ENCODE data around the gene LIME1. TPM values are rescaled to one million over a fixed set of nuclear protein-coding genes. Genes with fewer than 3 reads are reported as not detected.

LIME1 gene
- total RNA-seq, 2 donors from 2014 or later, result 4.2 to 4.9 TPM

- DNase-seq (ENCODE audit: low spot score), result no peak
- intact Hi-C loops (cut with DNase I), result no loop called here
Observed at GRCh38 chr20:63734946-63735858, 1.3 kb upstream of the LIME1 start.

GRCh38 chr20:63736893-63737694 lies 630 bp downstream of the LIME1 start:
- no peak for DNase-seq (ENCODE audit: low spot score)
- intact Hi-C loops (cut with DNase I), result no loop called here

- intact Hi-C loops (cut with DNase I), result no loop called here
- DNase-seq (ENCODE audit: low spot score), result no peak
Observed at GRCh38 chr20:63737695-63737944, 1.2 kb downstream of the LIME1 start.

GRCh38 chr20:63737945-63738686 lies 1.7 kb downstream of the LIME1 start:
- intact Hi-C loops (cut with DNase I), result no loop called here
- no peak for DNase-seq (ENCODE audit: low spot score)

- intact Hi-C loops (cut with DNase I), result no loop called here
- DNase-seq (ENCODE audit: low spot score), result no peak
Observed at GRCh38 chr20:63738687-63739129, 2.2 kb downstream of the LIME1 start.

GRCh38 chr20:63739130-63740069 lies 2.9 kb downstream of the LIME1 start, which contains the start of gene SLC2A4RG:
Gene SLC2A4RG, plus strand, starts transcription at chr20:63739776. Its CDS starts 137 bp downstream, at chr20:63739913.
- DNase-seq (ENCODE audit: low spot score), result peak; percentile 93

GRCh38 chr20:63740070-63740626 lies 3.7 kb downstream of the LIME1 start:
- no peak for DNase-seq (ENCODE audit: low spot score)
- intact Hi-C loops (cut with DNase I), result no loop called here

More at GRCh38 chr20:63739130-63740069, 2.9 kb downstream of the LIME1 start, which contains the start of gene SLC2A4RG:
- intact Hi-C loops (cut with DNase I), result no loop called here

- intact Hi-C loops (cut with DNase I), result no loop called here
Observed at GRCh38 chr20:63740627-63741353, 4.3 kb downstream of the LIME1 start.

GRCh38 chr20:63741354-63741675 lies 4.9 kb downstream of the LIME1 start:
- intact Hi-C loops (cut with DNase I), result no loop called here

More at GRCh38 chr20:63740627-63741353, 4.3 kb downstream of the LIME1 start:
- peak; percentile 98 for DNase-seq (ENCODE audit: low spot score)

GRCh38 chr20:63741676-63742380 lies 5.4 kb downstream of the LIME1 start:
- peak; percentile 77 for DNase-seq (ENCODE audit: low spot score)

More at GRCh38 chr20:63741354-63741675, 4.9 kb downstream of the LIME1 start:
- DNase-seq (ENCODE audit: low spot score), result no peak

GRCh38 chr20:63742381-63743024 lies 6.0 kb downstream of the LIME1 start:
- intact Hi-C loops (cut with DNase I), result no loop called here
- peak; percentile 72 for DNase-seq (ENCODE audit: low spot score)

More at GRCh38 chr20:63741676-63742380, 5.4 kb downstream of the LIME1 start:
- intact Hi-C loops (cut with DNase I), result no loop called here

GRCh38 chr20:63743210-63743970 lies 6.9 kb downstream of the LIME1 start:
- intact Hi-C loops (cut with DNase I), result no loop called here
- no peak for DNase-seq (ENCODE audit: low spot score)

- DNase-seq (ENCODE audit: low spot score), result no peak
- intact Hi-C loops (cut with DNase I), result no loop called here
Observed at GRCh38 chr20:63744158-63744557, 7.7 kb downstream of the LIME1 start.

- intact Hi-C loops (cut with DNase I), result no loop called here
Observed at GRCh38 chr20:63744574-63745423, 8.3 kb downstream of the LIME1 start.

GRCh38 chr20:63745424-63745805 lies 9.0 kb downstream of the LIME1 start:
- intact Hi-C loops (cut with DNase I), result no loop called here
- no peak for DNase-seq (ENCODE audit: low spot score)

More at GRCh38 chr20:63744574-63745423, 8.3 kb downstream of the LIME1 start:
- DNase-seq (ENCODE audit: low spot score), result no peak

All from posterior vena cava (tissue), 2 donors.